Upper lobe of left lung (tissue), 4 donors: Measurements from ENCODE around the gene FBLN5.

Source experiments
- EP300 ChIP-seq, 4 donors: sonication (generic); formaldehyde crosslinking; IDR thresholded peaks; one replicate each; pipeline ENCODE4 v1.5.1; 2017; ENCODE audit warnings: antibody characterized with exemption in 4 of 4, control low read depth in 2 of 4
- POLR2A ChIP-seq, 4 donors: fragments of 450-650 bp; IDR thresholded peaks; one replicate each; pipeline ENCODE4 v1.5.1; 2016 to 2017; ENCODE audit warnings: antibody characterized with exemption in 4 of 4, mild to moderate bottlenecking in 2 of 4
- TF ChIP-seq, protein P1 (sequence below), 6 experiments: fragments of 450-650 bp in 4 of 6; fragments of 200-600 bp in 2 of 6; sonication (generic) in 2 of 6; IDR thresholded peaks; one replicate each; pipeline ENCODE4 v1.5.1; 2016 to 2019; ENCODE audit warnings: antibody characterized with exemption in 6 of 6

- TF ChIP-seq, protein P1, sequence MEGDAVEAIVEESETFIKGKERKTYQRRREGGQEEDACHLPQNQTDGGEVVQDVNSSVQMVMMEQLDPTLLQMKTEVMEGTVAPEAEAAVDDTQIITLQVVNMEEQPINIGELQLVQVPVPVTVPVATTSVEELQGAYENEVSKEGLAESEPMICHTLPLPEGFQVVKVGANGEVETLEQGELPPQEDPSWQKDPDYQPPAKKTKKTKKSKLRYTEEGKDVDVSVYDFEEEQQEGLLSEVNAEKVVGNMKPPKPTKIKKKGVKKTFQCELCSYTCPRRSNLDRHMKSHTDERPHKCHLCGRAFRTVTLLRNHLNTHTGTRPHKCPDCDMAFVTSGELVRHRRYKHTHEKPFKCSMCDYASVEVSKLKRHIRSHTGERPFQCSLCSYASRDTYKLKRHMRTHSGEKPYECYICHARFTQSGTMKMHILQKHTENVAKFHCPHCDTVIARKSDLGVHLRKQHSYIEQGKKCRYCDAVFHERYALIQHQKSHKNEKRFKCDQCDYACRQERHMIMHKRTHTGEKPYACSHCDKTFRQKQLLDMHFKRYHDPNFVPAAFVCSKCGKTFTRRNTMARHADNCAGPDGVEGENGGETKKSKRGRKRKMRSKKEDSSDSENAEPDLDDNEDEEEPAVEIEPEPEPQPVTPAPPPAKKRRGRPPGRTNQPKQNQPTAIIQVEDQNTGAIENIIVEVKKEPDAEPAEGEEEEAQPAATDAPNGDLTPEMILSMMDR (IDR thresholded peaks at IDR 0.05) = no peak
- TF ChIP-seq POLR2A (IDR thresholded peaks at IDR 0.05) = no peak
- TF ChIP-seq EP300 (IDR thresholded peaks at IDR 0.05) = no peak
Measured at GRCh38 chr14:91975763-91976162, 28.3 kb upstream of the FBLN5 start.
